ENCODE data around the gene LPCAT3.

LPCAT3 gene

GRCh38 chr12:7009512-7009911 is 8.8 kb downstream of the LPCAT3 start:
- no peak overlapping the region for H3K4me3 ChIP-seq (replicated peaks; ENCODE audit: low read depth, low read length)
- DNase-seq (ENCODE audit: low read depth): no peak
- TF ChIP-seq CTCF (IDR thresholded peaks at IDR 0.05; ENCODE audit: low read length, missing control alignments): no peak

GRCh38 chr12:7008864-7009263 is 9.4 kb downstream of the LPCAT3 start:
- no peak for TF ChIP-seq CTCF (IDR thresholded peaks at IDR 0.05; ENCODE audit: low read length, missing control alignments)
- DNase-seq (ENCODE audit: low read depth): no peak
- no peak overlapping the region for H3K4me3 ChIP-seq (replicated peaks; ENCODE audit: low read depth, low read length)

GRCh38 chr12:7006639-7007038 is 11.6 kb downstream of the LPCAT3 start:
- DNase-seq (ENCODE audit: low read depth): no peak
- no peak overlapping the region for H3K4me3 ChIP-seq (replicated peaks; ENCODE audit: low read depth, low read length)
- TF ChIP-seq CTCF (IDR thresholded peaks at IDR 0.05; ENCODE audit: low read length, missing control alignments): no peak

GRCh38 chr12:7005311-7005710 is 13.0 kb downstream of the LPCAT3 start:
- no peak overlapping the region for H3K4me3 ChIP-seq (replicated peaks; ENCODE audit: low read depth, low read length)
- no peak for TF ChIP-seq CTCF (IDR thresholded peaks at IDR 0.05; ENCODE audit: low read length, missing control alignments)
- DNase-seq (ENCODE audit: low read depth): no peak

GRCh38 chr12:7004840-7005239 is 13.4 kb downstream of the LPCAT3 start:
- H3K4me3 ChIP-seq (replicated peaks; ENCODE audit: low read depth, low read length): no peak overlapping the region
- DNase-seq (ENCODE audit: low read depth): no peak
- TF ChIP-seq CTCF (IDR thresholded peaks at IDR 0.05; ENCODE audit: low read length, missing control alignments): no peak

- H3K4me3 ChIP-seq (replicated peaks; ENCODE audit: low read depth, low read length): no peak overlapping the region
- DNase-seq (ENCODE audit: low read depth): no peak
- TF ChIP-seq CTCF (IDR thresholded peaks at IDR 0.05; ENCODE audit: low read length, missing control alignments): no peak
These were observed 13.9 kb downstream of the LPCAT3 start for GRCh38 chr12:7004287-7004803.

- TF ChIP-seq CTCF (IDR thresholded peaks at IDR 0.05; ENCODE audit: low read length, missing control alignments): no peak
- no peak overlapping the region for H3K4me3 ChIP-seq (replicated peaks; ENCODE audit: low read depth, low read length)
- DNase-seq (ENCODE audit: low read depth): no peak
These were observed 16.2 kb downstream of the LPCAT3 start for GRCh38 chr12:7001921-7002591.
